Measurements from ENCODE around the gene CALR3. TPM values are rescaled to one million over a fixed set of nuclear protein-coding genes. Genes with fewer than 3 reads are reported as not detected.

The CALR3 gene
- total RNA-seq, 6 experiments from 2014 or later = not detected

GRCh38 chr19:16457195-16457953 is 38.6 kb downstream of the CALR3 start:
- 39% methylated on average over 9 of the region's 16 CpGs for WGBS (ENCODE audit: insufficient coverage, low coverage, low lambda C conversion rate, missing lambda C conversion rate)
- DNase-seq (peak in 1 of 3 donors; percentile 27), ATAC-seq (peak in 3 of 4 donors; percentile 14 to 31 (median 17))
- no peaks in the 10 kb centered on the region for H3K9me3 ChIP-seq
- no peaks in the 10 kb centered on the region for H3K36me3 ChIP-seq
- no peak overlapping the region for H3K27ac ChIP-seq
- TF ChIP-seq CTCF (IDR thresholded peaks at IDR 0.05) = no peak
- TF ChIP-seq POLR2A (IDR thresholded peaks at IDR 0.05) = no peak
- H3K4me3 ChIP-seq = no peak overlapping the region
- H3K27me3 ChIP-seq = no peaks in the 10 kb centered on the region
- H3K4me1 ChIP-seq = peaks cover 0 to 40% (median 19%) of the 10 kb centered on the region in 4 donors
- intact Hi-C loops (cut with DNase I) = no loop called here

GRCh38 chr19:16456652-16457194 is 39.2 kb downstream of the CALR3 start:
- Histone ChIP-seq H3K36me3 (no peaks in the 10 kb centered on the region), H3K27me3 (no peaks in the 10 kb centered on the region), H3K4me1 (peaks cover 0 to 34% (median 16%) of the 10 kb centered on the region in 4 donors), H3K9me3 (no peaks in the 10 kb centered on the region), H3K27ac (peak overlapping the region in 1 of 3 donors; percentile 49), H3K4me3 (no peak overlapping the region)
- 71% methylated on average over 7 of the region's 11 CpGs for WGBS (ENCODE audit: insufficient coverage, low coverage, low lambda C conversion rate, missing lambda C conversion rate)
- intact Hi-C loops (cut with DNase I) = no loop called here
- TF ChIP-seq POLR2A (IDR thresholded peaks at IDR 0.05) = no peak
- no peak for TF ChIP-seq CTCF (IDR thresholded peaks at IDR 0.05)
- no peak for ATAC-seq
- DNase-seq = no peak

GRCh38 chr19:16455489-16455888 is 40.5 kb downstream of the CALR3 start:
- intact Hi-C loops (cut with DNase I) = no loop called here
- Histone ChIP-seq H3K4me3 (no peak overlapping the region), H3K9me3 (no peaks in the 10 kb centered on the region), H3K27me3 (no peaks in the 10 kb centered on the region), H3K27ac (peak overlapping the region in 2 of 3 donors; percentile 6 to 49), H3K4me1 (peaks cover 0 to 29% (median 12%) of the 10 kb centered on the region in 4 donors), H3K36me3 (no peaks in the 10 kb centered on the region)
- no peak for ATAC-seq
- TF ChIP-seq CTCF (IDR thresholded peaks at IDR 0.05) = no peak
- TF ChIP-seq POLR2A (IDR thresholded peaks at IDR 0.05) = no peak
- DNase-seq = no peak
- 82% methylated on average over 4 of the region's 5 CpGs for WGBS (ENCODE audit: insufficient coverage, low coverage, low lambda C conversion rate, missing lambda C conversion rate)

GRCh38 chr19:16454351-16454918 is 41.5 kb downstream of the CALR3 start:
- H3K27ac ChIP-seq = peak overlapping the region in 2 of 3 donors; percentile 6 to 49
- intact Hi-C loops (cut with DNase I) = no loop called here

More at GRCh38 chr19:16454351-16454918, 41.5 kb downstream of the CALR3 start:
- no peaks in the 10 kb centered on the region for H3K27me3 ChIP-seq
- peaks cover 0 to 22% (median 7%) of the 10 kb centered on the region in 4 donors for H3K4me1 ChIP-seq
- no peak for TF ChIP-seq POLR2A (IDR thresholded peaks at IDR 0.05)
- TF ChIP-seq CTCF (IDR thresholded peaks at IDR 0.05) = no peak
- H3K9me3 ChIP-seq = no peaks in the 10 kb centered on the region
- ATAC-seq (peak; percentile 69 to 84 (median 74)), DNase-seq (peak in 1 of 3 donors; percentile 68)
- no peak overlapping the region for H3K4me3 ChIP-seq
- H3K36me3 ChIP-seq = no peaks in the 10 kb centered on the region
- WGBS (ENCODE audit: insufficient coverage, low coverage, low lambda C conversion rate, missing lambda C conversion rate) = 51% methylated on average over 10 of the region's 10 CpGs
